Activated CD4-positive, alpha-beta T cell treated with anti-CD3 and anti-CD28 coated beads, Interleukin-2, Interleukin-6, amounts not matched to agents 100 ng/mL and 50 ng/mL, durations not matched to agents 16 hours and 8 hours (primary cell): Measurements from ENCODE around the gene FEM1C.

Experiments used
- DNase-seq: peaks from one replicate; pipeline ENCODE4 v3.0.0-alpha.2; 2020

Gene FEM1C

DNA sequence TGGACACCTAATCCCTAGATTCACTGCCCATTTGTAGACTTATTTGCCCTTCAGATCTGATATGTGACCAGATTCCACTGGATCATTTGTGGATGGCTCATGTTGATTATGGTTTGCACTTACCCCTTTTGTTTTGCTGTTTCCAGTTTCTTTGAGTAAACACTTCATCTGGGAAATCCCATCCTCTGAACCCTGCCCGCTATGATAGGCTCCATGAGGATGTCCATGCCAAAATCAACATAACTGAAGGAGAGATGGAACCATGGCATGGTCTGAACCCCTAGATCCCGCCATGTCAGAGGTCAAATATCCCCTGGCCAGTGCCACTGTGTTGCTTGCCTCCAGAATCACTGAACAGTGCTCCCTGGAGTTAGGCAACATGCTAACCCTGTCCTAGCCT is 11.7 kb upstream of the FEM1C start:
- DNase-seq: no peak

- no peak for DNase-seq
These were observed 10.6 kb upstream of the FEM1C start for GRCh38 chr5:115555084-115555633.

DNA sequence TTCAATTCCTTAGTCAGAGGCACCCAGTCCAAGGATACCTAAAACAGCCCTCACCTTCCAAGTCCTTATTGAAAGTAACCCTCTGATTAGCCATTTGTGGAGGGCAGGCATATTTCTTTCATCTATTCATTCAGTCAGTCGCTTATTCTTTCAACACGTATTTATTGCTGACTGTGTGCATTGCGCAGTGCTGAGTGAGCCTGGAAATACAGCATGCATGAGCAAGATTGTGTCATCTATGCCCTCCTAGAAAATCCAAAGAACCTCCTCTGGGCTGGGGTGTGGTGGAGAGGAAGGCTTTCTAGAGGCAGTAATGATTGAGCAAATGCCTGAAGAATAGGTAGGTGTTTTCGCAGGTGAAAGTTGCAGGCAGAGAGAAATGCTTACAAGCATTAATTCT is 8.5 kb upstream of the FEM1C start:
- DNase-seq: no peak

DNA sequence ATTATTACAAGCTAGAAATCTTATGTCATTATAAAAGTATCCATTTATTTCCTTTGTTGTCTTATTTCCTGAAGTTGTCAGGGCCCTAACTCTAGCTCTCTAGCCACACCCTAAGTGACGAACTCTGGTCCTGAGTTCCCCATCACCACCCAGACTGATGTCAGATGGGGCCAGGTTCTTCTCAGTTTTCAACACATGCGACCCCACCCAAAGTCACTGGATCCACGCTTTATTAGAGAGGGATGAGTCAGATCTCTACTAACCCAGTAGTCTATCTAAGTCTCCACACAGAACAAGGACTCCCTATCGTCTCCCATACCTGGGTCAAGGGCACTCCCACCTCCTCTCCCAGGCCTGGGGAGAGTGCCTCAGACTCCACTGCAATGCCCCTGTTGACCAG is 6.8 kb upstream of the FEM1C start:
- no peak for DNase-seq

- peak; percentile 20 for DNase-seq
These were observed 4.6 kb upstream of the FEM1C start for GRCh38 chr5:115549154-115549553.

DNA sequence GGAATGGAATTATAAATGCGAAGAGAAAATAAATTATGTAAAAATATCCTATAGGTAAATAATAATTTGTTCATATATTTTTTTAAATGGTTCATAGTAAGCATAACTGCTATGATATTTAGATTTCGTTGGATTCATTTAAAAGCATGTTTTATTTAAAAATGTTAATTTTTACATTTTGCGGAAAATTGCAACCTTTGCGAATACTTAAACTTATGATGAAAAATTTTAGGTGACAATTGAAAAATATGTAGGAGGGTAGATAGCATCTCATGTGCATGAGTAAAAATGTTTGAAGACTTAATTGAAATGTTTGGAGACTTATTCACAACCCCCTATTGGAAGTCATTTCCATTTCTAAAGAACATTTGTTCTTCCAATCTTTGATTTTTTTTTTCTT is 4.1 kb upstream of the FEM1C start:
- DNase-seq: no peak

DNA sequence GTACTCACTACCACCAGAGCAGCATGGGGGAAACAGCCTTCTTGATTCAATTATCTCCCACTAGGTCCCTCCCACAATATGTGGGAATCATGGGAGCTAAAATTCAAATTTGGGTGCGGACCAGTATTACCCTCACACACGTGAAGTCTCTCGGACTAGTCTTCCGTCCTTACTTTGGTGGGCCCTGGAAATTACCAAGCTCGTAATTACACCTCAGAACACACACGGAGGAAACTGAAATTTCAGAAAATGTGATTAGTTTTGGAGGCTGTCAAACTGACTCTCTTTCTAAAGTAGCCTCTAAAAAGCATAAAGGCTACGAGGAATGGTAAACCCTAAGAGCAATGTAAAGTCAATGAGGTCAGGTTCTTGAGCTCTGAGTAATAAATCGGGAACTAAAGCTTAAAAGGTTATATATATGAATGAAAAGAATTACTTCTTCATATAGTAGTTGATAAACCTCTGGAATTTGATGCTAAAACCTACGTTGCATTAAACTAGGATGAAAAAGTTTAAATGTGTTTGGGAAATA is 842 bp upstream of the FEM1C start:
- no peak for DNase-seq

DNA sequence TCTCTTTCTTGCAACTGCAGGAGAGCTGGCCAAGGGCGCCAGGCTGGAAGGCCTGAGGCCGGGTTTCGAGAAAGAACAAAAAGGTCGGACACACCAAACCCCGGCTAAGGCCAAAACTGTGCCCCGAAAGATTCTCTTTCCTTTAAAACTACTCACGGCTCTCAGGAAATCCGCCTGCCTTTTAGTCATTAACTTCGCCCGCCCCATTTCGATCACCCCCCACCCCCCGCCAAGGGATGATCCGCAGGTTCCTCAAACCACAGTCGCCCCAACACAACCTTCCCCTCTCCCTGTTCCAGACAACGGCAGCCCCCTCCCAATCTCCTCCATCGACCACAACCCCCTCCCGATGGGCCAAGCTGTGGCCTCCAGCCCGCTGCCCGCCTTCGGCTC is 536 bp downstream of the FEM1C start:
- peak; percentile 56 for DNase-seq

- DNase-seq: no peak
These were observed 1.1 kb downstream of the FEM1C start for GRCh38 chr5:115543365-115544042.

- no peak for DNase-seq
These were observed 1.8 kb downstream of the FEM1C start for GRCh38 chr5:115542651-115543364.

- DNase-seq: no peak
These were observed 2.5 kb downstream of the FEM1C start for GRCh38 chr5:115542086-115542485.

GRCh38 chr5:115541611-115542010 is 3.0 kb downstream of the FEM1C start:
- no peak for DNase-seq

- no peak for DNase-seq
These were observed 9.0 kb downstream of the FEM1C start for GRCh38 chr5:115535479-115536035.

DNA sequence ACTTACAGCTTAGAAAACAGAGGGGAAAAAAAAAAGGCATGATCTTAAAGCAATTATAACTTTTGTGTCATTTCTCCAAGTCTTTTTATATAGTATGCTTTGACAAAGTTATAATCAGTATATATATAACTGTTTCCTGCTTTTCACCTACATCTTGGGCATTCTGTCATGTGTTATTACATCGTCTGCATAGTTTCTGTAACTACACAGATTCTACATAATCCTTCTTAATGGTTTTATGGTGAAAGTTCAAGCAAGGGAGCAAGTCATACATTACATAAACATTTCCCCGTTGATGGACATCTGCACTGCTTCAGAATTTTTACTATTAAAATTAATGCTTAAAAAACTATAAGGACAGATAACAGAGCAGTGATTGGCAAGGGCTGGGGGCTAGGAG is 12.1 kb downstream of the FEM1C start:
- DNase-seq: no peak

DNA sequence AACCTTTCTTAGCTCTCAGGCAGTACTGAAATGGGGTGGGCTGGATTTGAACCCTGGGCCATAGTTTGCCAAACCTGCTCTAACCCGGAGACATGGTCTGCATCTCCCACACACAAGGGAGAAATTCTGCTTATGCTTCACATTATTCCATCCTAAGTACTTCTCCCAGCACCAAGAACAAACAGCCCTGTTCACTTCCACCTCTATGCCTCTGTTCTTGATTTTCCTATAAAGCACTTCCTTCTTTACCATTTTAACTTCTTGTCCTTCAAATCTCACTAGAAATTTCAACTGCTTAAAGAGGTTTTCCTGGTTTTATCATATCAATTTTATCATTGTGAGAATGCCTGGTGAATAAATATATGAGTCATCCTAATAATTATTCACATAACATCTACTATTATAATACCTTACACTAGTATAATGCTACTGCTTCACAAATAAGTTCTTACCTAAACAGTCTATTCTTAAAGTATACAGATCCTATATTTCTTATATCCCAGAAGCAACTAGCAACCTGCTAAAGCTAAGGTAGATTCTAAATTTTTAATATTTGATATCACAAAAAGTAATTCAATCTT is 12.7 kb downstream of the FEM1C start:
- no peak for DNase-seq

GRCh38 chr5:115531380-115531779 is 13.2 kb downstream of the FEM1C start:
- no peak for DNase-seq

DNA sequence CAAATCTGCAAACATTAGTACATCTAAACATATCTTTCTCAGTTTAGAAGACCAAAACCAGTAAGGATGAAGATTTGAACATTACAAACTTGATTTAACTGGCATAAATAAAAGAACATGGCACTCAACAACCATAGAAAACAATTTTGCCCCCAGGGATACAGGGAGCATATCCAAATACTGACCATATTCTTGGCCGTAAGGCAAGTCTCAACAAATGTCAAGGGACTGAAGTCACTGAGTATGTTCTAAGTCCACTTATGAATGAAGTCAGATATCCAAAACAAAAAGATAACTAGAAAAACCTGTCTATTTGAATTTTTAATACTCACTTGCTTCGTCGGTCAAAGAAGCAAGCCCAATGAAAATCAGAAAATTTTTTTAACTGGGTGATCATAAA is 14.1 kb downstream of the FEM1C start:
- DNase-seq: no peak

DNA sequence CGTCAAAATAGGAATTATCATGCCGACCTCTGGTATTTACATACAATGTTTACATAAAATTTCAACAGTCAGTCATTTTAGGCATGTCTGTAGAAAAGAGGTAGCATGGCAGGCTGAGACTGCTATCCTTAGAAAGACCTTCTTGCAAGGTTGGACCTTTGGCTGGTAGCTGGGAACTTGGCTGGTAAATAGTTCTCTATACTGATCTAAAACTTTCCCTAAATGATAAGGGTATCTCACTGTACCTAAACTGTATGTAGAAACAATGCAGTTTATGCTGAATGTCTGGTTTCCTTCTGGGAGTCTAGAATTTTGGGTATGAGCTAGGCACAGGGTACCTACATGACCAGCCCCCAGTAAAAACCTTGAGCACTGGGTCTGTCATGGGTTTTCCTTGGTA is 18.0 kb downstream of the FEM1C start:
- no peak for DNase-seq

DNA sequence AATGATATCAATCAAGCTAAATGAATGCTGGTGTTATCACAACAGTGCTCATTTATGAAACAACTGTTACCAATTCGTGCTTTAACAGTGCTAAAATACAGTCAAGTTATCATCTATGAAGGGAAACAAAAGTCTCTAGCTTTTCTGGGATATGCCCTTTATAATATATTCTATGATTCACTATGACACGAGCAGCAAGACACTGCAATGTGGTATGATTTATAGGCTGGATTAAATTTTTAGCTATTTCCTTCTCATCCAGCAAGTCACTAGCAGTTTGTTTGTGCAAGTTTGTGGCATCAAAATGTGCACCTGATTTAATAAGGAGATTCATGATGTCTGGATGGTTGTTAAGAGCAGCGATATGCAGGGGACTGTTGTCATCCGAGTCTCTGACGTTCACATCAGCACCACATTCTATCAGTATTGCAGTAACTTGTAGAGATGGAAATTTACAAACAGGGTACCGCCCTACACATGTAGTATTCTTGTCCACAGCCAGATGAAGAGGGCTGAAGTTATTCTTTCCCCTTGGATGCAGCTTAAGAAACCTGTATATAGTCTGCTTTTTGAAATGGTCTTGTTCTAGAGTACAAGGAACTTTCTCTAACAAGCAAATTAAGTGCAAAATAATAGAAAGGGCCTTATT is 20.3 kb downstream of the FEM1C start:
- DNase-seq: no peak

DNA sequence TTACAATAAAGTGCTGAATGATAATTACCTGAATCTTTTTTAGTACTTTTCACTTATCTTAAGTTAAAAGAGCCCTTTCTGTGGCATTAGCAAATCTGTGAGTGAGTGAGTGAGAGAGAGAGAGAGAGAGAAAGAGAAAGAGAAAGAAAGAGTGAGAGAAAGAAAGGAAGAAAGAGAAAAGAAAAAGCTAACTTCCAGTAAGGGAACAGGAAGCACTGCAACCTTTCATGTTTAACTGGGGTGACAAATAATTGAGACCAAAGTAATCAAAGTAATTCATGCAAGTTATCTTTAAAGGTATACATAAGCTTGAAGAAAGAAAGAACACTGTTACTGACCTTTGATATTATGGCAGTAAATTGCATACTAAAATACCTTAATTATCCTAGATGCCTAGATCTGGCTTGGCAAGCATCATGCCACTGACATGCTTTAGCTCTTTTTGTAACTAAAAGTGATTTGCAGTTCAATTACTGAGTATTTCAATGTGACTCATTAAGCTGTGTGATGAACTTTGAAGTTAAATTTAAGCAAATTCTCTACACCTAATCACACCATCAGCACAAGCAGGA is 21.7 kb downstream of the FEM1C start:
- DNase-seq: no peak

DNA sequence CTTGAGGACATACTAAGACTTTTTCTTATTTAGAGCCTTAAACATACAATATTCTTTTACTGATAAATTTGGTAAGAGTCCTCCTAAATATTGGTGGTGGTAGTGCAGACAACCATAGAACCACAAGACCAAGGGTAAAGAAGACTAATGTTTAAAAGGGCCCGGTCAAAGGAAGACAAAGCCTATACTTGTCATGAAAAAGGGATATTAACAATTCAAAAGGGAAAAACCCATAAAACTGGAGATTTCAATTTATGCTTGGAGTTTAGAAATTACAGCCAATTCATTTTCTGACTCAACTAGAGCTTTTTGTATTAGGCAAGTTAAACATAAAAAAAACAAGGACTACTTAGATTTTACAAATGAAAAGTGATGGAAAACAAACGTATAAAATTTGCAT is 24.4 kb downstream of the FEM1C start:
- no peak for DNase-seq

DNA sequence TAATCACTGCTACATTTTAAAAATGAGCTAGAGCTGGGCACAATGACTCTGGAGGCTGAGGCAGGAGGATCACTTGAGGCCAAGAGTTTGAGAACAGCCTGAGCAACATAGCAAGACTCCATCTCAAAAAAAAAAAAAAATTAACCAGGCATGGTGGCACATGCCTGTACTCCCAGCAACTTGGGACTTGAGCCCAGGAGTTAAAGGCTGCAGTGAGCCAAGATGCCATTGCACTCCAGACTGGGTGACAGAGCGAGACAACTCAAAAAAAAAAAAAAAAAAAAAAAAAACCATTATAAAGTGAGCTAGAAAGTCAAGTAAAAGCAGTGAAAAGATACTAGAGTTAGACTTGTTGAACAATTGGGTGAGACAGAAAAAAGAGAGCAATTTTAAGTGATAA is 28.2 kb downstream of the FEM1C start:
- DNase-seq: no peak

- no peak for DNase-seq
These were observed 30.4 kb downstream of the FEM1C start for GRCh38 chr5:115514220-115514619.
